Esophagus squamous epithelium (tissue), 4 donors: ENCODE results near the gene GAS2L1.

Source experiments
- CTCF ChIP-seq, 6 experiments: fragments of 450-650 bp in 4 of 6; fragments of 200-600 bp in 2 of 6; sonication (generic) in 2 of 6; IDR thresholded peaks; one replicate each; pipeline ENCODE4 v1.5.1; 2016 to 2019; ENCODE audit warnings: antibody characterized with exemption in 6 of 6, mild to moderate bottlenecking in 4 of 6, moderate library complexity in 4 of 6
- POLR2A ChIP-seq, 4 donors: fragments of 450-650 bp; IDR thresholded peaks; one replicate each; pipeline ENCODE4 v1.6.1; 2017; ENCODE audit warnings: antibody characterized with exemption in 4 of 4, mild to moderate bottlenecking in 4 of 4, moderate library complexity in 3 of 4

DNA sequence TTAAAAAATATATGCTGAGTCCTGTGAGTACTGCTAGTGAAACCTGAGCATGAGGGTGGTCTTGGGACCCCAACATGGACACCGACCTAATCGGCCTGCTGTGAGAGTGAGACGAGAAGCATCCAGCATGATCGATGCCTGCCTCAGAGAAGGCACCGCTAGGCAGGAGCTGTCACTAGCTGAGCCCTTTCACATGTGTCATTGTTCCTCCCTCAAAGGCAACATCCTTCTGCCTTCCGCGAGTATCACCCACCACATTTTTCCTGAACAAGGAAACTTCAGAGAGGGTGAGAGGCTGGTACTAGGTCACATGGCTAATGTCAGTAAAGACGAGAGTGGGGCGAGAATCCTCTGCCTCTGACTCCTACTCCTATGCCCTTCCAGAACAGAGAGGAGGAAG lies 46.3 kb downstream of the GAS2L1 start:
- no peak for TF ChIP-seq CTCF (IDR thresholded peaks at IDR 0.05)
- no peak for TF ChIP-seq POLR2A (IDR thresholded peaks at IDR 0.05)
